Measurements from ENCODE around the gene EXOC6B.
"Not testable (repeated sequence)": the region's sequence is repeated elsewhere in the genome, so short reads cannot be mapped to it uniquely, and the experiment has no call there.

EXOC6B gene

DNA sequence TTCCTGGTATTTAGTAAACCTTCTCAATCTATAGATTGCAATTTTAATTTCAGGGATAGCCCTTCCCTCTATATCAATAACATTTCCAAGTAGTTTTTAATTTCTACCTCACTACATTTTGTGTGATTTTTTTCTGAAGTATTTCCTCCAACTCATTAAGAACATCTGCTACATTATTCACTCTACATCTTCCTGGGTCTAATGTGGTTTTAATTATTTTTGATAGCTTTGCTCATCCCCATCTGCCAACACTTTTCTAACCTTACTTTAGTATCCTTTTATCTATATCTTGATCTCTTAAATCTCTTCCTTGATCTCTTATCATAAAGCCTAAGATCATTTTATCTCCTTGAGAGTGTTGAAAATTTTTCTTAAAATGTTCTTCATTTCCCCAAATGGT, 399.8 kb downstream of the EXOC6B start:
- DNase-seq, result no peak

DNA sequence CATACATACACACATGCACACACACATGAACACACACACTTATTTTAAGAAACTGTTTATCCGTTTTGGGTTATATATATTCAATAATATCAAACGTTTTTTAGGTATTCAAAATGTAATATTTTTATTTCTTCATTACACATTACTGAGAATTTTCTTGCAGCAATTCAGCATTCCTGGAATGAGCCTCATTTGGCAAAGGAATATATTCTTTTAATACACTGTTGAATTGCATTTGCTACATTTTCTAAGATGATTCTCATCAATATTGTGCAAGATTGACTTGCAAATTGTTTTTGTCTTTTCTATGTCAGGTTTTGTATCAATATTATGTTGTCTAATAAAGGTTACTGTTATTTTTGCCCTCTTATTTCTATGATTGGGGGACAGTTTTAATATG, 402.1 kb downstream of the EXOC6B start:
- DNase-seq, result no peak

DNA sequence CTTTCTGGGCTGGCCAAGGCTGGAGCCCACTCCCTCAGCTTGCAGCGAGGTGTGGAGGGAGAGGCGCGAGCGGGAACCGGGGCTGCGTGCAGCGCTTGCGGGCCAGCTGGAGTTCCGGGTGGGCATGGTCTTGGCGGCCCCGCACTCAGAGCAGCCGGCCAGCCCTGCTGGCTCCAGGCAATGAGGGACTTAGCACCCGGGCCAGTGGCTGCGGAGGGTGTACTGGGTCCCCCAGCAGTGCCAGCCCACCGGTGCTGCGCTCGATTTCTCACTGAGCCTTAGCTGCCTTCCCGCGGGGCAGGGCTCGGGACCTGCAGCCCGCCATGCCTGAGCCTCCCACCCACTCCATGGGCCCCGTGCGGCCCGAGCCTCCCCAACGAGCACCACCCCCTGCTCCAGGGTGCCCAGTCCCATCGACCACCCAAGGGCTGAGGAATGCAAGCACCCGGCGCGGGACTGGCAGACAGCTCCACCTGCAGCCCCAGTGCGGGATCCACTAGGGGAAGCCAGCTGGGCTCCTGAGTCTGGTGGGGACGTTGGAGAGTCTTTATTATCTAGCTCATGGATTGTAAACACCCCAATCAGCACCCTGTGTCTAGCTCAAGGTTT, 404.0 kb downstream of the EXOC6B start:
- DNase-seq, result not testable (repeated sequence)

DNA sequence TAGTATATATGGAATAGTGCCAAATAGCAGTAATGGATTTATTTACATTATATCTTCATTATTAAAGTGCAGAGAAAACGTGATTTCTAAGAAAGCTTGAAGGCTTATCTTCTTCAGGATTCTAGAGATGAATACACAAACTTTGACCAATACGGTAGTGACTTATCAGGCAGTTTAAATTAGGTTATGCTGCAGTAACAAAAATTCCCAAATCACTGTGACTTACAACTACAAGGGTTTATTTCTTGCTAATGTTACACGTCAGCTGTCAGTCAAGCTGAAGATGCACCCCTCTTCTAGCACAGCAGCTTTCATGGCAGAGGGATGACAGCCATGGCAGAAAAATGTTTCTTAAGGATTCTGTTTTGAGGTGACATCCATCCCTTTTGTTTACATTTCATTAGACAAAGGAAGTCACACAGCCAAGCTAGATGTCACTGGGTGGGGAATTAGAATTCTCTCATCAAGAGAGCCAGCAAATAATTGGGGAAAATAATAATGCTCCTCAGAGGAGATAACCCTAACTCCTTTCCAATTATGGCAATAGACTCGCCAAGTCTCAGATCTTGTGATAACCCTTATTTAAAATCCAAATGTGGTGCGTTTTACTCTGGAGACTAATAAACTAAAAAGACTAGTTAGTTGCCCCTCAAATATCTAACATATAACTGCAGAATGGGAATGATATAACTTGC, 409.9 kb downstream of the EXOC6B start:
- DNase-seq, result no peak

DNA sequence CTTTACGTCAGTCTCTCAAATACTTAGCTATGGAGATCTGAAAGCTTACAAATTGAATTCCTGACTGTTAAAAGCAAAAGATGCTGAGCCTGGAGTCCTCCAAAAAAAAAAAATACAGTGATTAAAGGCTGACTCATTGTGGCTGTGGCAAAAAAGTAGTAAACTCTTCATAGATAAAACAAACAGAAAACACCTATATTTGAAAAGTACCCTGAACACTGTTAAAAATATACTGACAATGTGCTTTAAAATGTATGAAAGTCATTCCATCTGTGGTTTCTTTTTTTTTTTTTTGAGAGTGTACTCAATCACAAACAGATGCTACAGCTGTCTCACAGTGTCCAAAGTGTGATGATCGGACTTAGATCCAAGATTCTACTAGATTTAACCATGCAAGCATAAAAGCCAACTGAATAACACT, 410.6 kb downstream of the EXOC6B start:
- DNase-seq, result no peak

DNA sequence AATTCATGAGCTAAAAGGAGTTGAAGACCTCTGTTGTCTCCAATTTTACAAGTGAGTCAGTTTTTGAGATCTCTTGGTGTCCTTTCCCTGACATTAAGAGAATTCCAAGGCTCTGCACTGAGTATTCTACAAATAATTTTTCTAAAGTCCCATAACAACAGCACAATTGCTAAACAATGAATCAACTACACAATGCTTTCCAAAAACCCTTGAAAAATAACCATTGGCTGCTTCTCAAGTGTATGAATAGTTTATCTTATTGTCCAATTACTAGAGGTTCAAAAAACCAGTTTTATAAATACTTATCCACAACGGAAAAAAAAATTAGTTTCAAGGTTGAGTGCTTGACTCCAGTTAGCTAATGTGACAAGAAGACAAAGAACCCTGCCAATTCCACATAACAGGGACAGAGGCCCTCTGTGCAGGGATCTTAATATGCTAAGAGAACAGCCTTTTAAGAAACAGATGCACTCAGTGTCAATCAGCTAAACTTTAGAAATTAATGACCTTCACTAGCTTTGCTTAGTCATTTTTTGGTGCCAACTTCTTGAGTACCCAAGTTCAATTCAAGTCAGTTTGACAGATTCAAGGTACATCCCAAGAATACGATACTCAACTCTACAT, 411.6 kb downstream of the EXOC6B start:
- no peak for DNase-seq

DNA sequence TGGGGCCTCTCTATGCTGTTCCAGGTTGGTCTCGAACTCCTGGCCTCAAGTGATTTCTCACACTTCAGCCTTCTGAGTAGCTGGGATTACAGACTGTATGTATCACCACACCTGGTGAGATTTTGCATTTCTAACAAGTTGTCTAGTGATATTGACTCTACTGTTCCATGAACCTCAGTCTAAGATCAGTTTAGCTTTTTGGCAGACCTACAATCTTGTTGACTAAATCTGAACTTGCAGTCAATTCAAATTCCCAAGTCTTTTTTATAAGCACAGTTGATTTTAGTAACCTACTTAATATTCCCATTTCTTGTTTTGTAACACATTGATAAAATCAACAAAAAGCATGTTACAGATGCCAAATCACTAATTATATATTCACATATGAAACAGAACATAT, 412.1 kb downstream of the EXOC6B start:
- DNase-seq, result no peak

DNA sequence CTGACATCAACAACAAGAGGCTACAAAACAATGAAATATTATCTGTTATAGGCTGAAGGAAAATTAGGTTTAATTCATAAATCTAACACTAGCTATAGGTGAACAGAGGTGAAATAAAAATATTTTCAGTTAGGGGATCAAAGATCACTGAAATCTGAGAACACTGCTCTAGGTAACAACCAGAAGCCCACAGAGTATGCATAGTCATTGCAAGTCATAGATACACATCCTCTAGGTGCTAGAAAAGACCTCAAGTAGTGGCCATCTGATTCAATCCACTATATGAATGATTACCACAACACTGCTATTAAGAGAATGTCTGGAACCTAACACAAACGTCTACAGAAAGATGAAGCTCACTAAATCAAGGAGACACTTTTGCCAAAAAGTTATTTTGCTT, 413.6 kb downstream of the EXOC6B start:
- no peak for DNase-seq

DNA sequence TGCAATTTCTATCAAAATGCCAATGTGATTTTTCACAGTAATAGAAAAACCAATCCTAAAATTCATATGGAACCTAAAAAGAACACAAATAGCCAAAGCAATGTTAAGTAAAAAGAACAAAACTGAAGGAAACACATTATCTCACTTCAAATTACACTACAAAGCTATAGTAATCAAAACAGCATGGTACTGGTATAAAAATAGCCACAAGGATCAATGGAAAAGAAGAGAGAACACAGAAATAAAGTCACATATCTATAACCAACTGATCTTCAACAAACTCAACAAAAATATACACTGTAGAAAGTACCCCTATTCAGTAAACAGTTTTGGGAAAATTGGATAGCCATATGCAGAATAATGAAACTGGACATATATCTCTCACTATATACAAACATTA, 426.0 kb downstream of the EXOC6B start:
- DNase-seq, result no peak

DNA sequence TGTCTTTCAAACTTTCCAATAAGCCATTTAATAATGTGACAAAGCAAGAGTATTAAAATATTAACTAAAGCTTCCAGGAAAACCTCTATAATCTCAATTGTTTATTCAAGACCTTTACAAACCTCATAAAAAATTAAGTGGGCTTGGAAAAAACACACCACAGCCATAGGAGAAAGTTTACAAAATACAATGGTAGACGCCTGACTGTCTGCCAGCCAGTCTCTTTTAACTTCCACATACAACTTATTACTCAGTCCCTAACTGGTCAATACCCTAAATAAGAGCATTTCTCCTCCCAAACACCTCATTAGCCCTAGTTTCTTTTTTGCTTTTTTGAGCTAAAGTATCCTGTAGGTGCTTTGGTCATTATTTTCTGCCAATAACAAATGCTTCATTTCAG, 430.7 kb downstream of the EXOC6B start:
- DNase-seq, result no peak

DNA sequence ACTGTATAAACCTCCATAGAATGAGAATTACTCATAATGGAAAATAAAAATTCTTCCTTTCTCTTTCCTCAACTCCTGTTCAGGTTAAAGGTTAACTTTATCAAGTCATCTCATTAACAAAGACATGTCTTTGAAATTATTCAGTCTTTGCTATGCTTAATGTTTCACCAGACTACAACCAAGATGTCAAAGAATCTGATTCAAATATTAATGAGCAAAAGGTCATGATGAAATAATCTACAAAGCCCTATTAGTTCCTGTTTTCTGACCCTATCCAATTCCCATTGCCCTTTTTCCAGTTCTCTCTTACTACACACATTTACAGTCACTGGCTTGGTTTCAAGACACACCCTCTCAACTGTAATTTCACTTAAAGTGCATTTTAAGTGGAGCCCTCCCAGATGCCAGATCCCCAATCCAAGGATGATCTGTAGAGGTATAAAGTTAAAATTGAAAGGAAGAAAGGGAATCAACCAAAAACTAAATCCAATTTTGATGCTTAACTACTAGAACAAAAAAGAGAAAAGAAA, 431.2 kb downstream of the EXOC6B start:
- DNase-seq, result no peak

DNA sequence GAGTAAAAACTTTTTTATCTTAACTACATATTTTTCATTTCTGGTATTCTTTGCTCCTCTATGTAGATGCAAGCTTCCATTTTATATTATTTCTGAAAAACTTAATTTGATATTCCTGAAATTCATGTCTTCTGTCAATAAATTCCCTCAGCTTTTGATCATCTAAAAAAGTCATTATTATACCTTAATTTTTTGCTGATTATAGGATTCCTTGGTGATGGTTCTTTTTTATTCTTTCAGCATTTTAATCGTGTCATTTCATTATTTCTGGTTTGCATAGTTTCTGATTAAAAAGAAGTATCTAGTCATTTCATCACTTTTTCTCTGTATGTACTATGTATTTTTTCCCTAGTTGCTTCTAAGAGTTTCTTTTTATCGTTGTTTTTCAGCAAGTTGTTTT, 436.4 kb downstream of the EXOC6B start:
- DNase-seq, result no peak

DNA sequence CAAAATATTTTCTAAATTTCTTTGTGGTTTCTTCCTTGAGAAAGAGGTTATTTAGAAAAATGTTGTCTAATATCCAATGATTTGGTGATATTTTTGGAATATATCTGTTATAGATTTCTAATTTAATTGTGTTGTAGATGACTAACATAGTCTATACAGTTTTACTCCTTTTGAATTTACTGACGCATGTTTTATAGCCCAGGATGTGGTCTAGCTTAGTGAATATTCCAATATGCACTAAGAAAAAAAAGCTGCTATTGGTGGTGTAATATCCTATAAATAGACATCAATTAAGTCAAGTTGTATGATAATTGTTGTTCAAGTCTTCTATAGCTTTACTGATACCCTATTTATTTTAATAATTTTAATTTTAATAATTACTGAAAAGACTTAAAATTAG, 437.6 kb downstream of the EXOC6B start:
- DNase-seq, result no peak

DNA sequence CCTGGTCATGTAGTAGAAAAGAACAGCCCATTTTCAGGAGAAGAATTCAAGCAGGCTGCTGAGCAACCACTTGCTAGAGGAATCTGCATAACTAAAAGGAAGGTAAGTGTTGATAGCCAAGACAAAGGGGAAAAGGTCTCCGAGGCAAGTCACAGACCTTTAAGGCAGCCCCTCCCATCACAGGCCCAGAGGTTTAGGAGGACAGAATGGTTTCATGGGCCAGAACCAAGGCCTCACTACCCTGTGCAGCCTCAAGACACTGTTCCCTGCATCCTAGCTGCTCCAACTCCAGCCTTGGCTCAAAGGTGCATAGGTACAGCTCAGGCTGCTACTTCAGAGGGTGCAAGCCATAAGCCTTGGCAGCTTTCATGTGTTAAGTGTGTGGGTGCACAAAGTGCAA, 439.5 kb downstream of the EXOC6B start:
- no peak for DNase-seq

DNA sequence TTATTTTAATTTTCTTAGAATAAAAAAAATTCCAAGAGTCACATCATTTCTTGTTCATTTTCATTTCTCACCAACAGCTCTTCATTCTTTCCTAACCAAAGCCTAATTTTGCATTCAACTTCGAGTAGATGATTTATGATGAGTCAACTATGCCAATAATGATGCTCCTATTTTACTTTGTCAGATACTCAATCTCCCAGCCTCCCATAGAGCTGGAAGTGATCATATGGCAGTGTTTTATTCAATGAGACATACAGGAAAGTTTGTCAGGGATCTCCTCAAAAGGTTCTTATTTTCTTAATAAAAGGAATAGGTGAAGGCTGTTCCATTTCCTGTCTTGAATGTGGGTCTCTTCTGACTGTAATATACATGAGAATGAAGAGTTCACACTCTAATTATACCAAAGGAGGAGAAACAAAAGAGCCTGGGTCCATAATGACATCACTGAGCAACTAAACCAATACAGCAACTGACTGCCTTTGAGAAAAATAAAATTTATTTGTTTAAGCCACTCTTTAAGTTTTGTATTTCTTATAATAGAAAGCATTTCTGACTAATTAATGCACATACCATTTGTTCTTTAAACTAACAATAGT, 447.0 kb downstream of the EXOC6B start:
- DNase-seq, result no peak

DNA sequence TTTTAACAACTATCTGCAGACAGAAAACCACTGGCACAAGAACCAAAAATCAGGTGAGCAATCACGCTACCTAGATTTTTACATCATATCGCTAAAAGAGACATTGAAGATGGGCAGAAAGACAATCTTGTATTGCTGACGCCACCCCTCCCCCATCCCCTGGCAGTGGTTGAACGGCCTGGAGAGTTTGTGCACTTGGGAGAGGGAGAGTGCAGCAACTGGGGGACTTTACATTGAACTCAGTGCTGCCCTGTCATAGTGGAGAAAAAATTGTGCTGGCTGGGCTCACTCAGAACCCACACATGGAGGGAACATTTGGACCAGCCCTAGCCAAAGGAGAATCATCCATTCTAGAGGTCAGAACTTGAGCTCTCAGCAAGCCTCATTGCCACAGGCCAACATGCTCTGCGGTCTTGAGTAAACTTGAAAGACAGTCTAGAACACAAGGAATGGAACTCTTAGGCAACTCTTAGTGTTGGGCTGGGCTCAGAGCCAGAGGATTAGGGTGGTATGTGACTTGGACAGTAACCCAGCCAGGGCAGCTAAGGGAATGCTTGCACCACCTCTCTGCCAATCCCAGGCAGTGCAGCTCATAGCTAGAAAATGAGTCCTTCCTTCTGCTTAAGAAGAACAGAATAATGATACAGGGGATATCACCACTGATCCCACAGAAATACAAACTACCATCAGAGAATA, 458.2 kb downstream of the EXOC6B start:
- no peak for DNase-seq

DNA sequence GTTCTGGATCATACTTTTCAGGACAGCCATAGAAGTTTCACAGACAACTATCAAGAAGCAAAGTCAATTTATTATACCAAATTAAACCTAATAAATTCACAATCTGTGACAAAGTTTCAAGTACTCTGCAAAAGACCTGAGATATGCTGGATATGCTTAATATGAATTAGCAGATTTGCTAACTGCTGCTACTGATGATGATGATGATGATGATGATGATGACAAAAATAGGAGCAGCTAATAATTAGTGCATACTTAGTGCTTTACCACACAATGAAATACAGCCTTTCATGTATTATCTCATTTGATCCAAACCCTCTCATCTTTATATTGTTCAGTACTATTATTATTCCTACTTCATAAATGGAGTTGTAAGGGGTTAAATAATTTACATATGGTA, 462.4 kb downstream of the EXOC6B start:
- DNase-seq, result no peak

DNA sequence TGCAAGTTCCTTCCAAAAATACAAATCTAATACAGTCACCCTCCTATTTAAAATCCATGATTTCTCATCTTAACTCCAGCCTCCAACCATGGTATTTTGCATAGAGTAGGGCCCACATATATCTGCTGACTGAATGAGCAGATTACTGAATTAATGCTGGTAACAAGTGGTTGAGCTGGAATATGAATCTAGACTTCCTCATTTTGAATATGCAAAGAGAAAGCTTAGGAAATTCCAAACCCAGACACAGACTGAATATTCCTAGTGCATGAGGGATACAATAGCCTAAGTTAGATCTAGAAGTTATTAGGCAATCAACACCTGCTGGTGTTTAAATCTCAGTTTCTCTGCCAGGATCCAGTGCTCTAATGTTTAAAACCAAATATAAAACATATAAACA, 463.1 kb downstream of the EXOC6B start:
- DNase-seq, result no peak

DNA sequence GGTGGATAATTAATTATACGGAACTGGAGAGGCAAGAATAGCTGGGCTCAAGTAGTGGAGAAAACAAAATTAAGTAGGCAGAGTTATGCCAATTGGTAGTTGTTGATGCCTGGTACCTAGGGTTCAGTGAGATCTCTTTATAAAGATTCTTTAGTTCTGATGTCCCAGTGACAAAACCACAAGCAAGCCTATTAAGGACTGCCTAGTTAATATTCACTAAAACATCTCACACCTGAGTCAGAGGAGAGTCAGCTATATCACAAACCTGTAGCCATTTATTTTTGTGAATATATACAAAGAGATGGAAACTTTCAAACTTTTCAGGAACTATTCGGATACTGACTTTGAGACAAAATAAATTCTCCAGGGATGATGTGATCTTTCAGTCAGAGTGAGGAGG, 464.3 kb downstream of the EXOC6B start:
- DNase-seq, result no peak

DNA sequence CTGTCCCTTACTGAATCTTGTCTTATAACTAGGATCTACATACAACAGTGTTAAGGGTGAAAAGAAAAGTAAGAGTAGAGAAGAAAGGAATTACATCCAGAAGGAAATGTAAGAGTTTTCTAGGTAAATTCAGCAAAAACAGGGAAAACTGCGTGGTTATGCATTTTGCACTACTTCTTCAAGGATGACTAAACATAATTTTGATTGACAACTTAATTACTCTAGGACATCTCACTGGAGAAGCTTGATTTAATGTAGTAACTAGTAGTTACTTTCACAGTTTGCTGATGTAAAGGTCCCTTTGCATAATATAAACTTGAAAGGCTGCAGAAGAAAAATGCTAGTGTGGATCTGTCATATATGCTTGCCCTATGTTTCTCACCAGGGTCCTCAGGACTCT, 464.8 kb downstream of the EXOC6B start:
- no peak for DNase-seq

DNA sequence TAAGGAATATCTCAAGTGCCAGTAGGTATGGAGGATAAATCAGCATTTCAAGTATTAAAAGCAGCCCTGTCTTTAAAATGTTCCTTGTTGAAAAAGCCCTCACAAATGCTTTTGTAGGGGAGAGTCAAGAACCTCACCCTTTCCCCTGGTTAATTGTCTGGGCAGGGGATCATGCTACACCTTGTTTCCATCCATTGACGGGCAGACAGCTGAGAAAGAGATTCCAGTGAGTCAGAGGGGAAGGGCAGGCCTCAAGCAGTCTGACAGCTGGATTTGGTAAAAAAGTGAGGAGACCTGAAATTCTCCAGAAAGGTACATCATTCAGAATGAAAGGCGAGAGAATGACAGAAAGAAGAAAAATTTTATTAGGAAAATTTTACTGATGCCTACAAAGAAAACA, 475.0 kb downstream of the EXOC6B start:
- DNase-seq, result no peak

DNA sequence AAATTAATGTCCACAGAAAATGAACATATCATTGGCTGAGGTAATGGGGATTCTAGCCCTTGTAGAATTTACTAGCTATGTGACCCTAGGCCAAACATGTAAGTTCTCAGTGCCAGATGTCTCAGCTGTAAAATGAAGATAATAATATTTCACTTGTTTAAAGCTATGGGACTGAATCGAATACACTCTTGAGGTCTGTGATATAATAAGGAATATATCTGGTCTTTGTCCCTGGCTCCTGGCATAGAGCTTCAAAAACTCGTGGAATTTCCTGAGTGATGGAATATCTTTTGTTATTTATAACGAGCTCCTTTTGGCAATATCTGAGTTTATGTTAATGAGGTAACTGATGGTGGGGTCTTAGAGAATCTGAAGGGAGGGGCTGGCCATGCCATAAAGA, 476.8 kb downstream of the EXOC6B start:
- DNase-seq, result no peak

DNA sequence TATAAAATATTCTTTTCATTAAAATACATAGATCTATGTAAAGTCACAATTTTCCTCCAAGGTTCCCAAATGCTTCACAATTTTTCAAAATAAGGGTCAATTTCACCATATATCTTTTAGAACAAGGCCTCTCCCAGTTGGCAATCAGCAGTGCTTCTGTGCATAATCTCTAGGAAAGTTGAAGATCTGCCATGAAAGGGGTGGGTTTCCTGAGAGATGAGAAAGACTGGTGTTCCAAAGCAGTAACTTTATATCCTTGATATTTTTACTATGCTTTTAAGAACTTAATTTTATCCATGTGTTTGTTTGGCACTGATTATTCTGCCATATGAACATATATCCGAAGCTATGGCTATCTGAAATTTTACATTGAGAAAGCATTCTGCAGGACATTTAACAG, 478.8 kb downstream of the EXOC6B start:
- DNase-seq, result no peak
